NOMO-1 treated with DMSO at 0.1 percent for 48 hours (cell line): Measurements from ENCODE around the gene MBLAC1.

Experiments
- DNase-seq: peaks from one replicate; lab custom pipeline; 2025; ENCODE audit not compliant: unreplicated experiment; lab: John Stamatoyannopoulos, UW

MBLAC1 gene

GRCh38 chr7:100170101-100170897, 43.5 kb downstream of the MBLAC1 start:
- no peak for DNase-seq

- no peak for DNase-seq
These were observed 44.4 kb downstream of the MBLAC1 start for GRCh38 chr7:100171087-100171681.

- no peak for DNase-seq
These were observed 45.1 kb downstream of the MBLAC1 start for GRCh38 chr7:100171840-100172239.

- DNase-seq, result no peak
These were observed 47.2 kb downstream of the MBLAC1 start for GRCh38 chr7:100173806-100174495.

GRCh38 chr7:100174582-100174981, 47.8 kb downstream of the MBLAC1 start:
- DNase-seq, result no peak

- no peak for DNase-seq
These were observed 48.6 kb downstream of the MBLAC1 start for GRCh38 chr7:100175296-100175935.

- no peak for DNase-seq
These were observed 49.6 kb downstream of the MBLAC1 start for GRCh38 chr7:100176096-100177044.

- peak; percentile 97 for DNase-seq
These were observed 50.6 kb downstream of the MBLAC1 start, which contains the start of the genes GPC2 and STAG3 for GRCh38 chr7:100177045-100178001. GPC2 (minus strand) TSS chr7:100177381; CDS start chr7:100177199, 182 bp downstream. STAG3 (plus strand) TSS chr7:100177918; CDS start chr7:100180557, 2,639 bp downstream.
